ENCODE data around the gene OAS2. TPM values are rescaled to one million over a fixed set of nuclear protein-coding genes. Genes with fewer than 3 reads are reported as not detected.
A peak's percentile ranks its signal among the peaks of the same experiment; 100 is the strongest.

Gene OAS2
- total and polyA plus RNA-seq, 2 donors (not counting 1 experiment from before 2014, with no cell fraction given) = 31.6 to 59.3 TPM

GRCh38 chr12:113052326-113052725 lies 74.0 kb downstream of the OAS2 start:
- ChIA-PET POLR2A (interaction anchor here (0.6 kb wide), 1 partner anchor 23 kb away, joined by 3 read pairs; no protein-coding TSS in a partner anchor), CTCF (interaction anchor here (4.5 to 15.1 kb wide), 5 partner anchors 10 to 121 kb away, joined by 31 to 359 read pairs (median 72); no protein-coding TSS in a partner anchor)
- Histone ChIP-seq H2AFZ (ENCODE audit: insufficient read depth, low read depth, low read length, poor library complexity, severe bottlenecking) (no peak overlapping the region), H4K20me1 (ENCODE audit: control insufficient read depth, insufficient read depth, low read length, poor library complexity, severe bottlenecking) (no peaks in the 10 kb centered on the region), H3K4me2 (replicated peaks; ENCODE audit: low read depth, low read length, poor library complexity, severe bottlenecking) (peak overlapping the region; percentile 60), H3K4me1 (ENCODE audit: control insufficient read depth in 2 of 2, insufficient read depth in 2 of 2, low read length in 2 of 2) (peaks cover 73 to 80% of the 10 kb centered on the region in 2 donors), H3K4me3 (ENCODE audit: control extremely low read depth in 1 of 5, extremely low read depth in 1 of 5, insufficient read depth in 1 of 5, low read depth in 2 of 5, low read length in 4 of 5) (no peak overlapping the region), H3K9ac (ENCODE audit: low read length) (no peak overlapping the region), H3K36me3 (replicated peaks in 1 of 2; ENCODE audit: control extremely low read depth in 1 of 2, control insufficient read depth in 1 of 2, extremely low read depth in 1 of 2, insufficient read depth in 2 of 2, low read length in 1 of 2) (no peaks in the 10 kb centered on the region), H3K79me2 (ENCODE audit: control insufficient read depth, insufficient read depth, low read length) (peaks cover 47% of the 10 kb centered on the region), H3K9me3 (ENCODE audit: control extremely low read depth in 1 of 3, control insufficient read depth in 2 of 3, insufficient read depth in 1 of 3, low read length in 2 of 3) (no peaks in the 10 kb centered on the region), H3K27ac (ENCODE audit: low read length in 2 of 2) (peak overlapping the region; percentile 15 to 64), H3K27me3 (replicated peaks in 1 of 4; ENCODE audit: control extremely low read depth in 1 of 4, control insufficient read depth in 3 of 4, insufficient read depth in 4 of 4, low read length in 3 of 4) (no peaks in the 10 kb centered on the region)
- Mint-ChIP-seq H3K4me3 (peak overlapping the region; percentile 49), H3K27ac (peak overlapping the region; percentile 60), H3K4me1 (peaks cover 71% of the 10 kb centered on the region), H3K27me3 (no peaks in the 10 kb centered on the region), H3K9me3 (ENCODE audit: insufficient read depth) (no peaks in the 10 kb centered on the region)
- intact Hi-C loops (cut with micrococcal nuclease) = no loop called here
- ATAC-seq (ENCODE audit: low read depth) (no peak), DNase-seq (peak; percentile 29)
- 26% methylated on average over 4 of the region's 4 CpGs for WGBS (ENCODE audit: insufficient coverage)
- TF ChIP-seq EZH2 (IDR thresholded peaks at IDR 0.05; ENCODE audit: borderline replicate concordance, insufficient read depth, low read depth, low read length, poor library complexity, severe bottlenecking) = no peak
- TF ChIP-seq, protein P1, sequence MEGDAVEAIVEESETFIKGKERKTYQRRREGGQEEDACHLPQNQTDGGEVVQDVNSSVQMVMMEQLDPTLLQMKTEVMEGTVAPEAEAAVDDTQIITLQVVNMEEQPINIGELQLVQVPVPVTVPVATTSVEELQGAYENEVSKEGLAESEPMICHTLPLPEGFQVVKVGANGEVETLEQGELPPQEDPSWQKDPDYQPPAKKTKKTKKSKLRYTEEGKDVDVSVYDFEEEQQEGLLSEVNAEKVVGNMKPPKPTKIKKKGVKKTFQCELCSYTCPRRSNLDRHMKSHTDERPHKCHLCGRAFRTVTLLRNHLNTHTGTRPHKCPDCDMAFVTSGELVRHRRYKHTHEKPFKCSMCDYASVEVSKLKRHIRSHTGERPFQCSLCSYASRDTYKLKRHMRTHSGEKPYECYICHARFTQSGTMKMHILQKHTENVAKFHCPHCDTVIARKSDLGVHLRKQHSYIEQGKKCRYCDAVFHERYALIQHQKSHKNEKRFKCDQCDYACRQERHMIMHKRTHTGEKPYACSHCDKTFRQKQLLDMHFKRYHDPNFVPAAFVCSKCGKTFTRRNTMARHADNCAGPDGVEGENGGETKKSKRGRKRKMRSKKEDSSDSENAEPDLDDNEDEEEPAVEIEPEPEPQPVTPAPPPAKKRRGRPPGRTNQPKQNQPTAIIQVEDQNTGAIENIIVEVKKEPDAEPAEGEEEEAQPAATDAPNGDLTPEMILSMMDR (IDR thresholded peaks at IDR 0.05) = no peak

- H3K4me1 Mint-ChIP-seq = peaks cover 63% of the 10 kb centered on the region
- Histone ChIP-seq H3K4me2 (replicated peaks; ENCODE audit: low read depth, low read length, poor library complexity, severe bottlenecking) (peak overlapping the region; percentile 90), H3K79me2 (ENCODE audit: control insufficient read depth, insufficient read depth, low read length) (peaks cover 74% of the 10 kb centered on the region), H3K4me1 (ENCODE audit: control insufficient read depth in 2 of 2, insufficient read depth in 2 of 2, low read length in 2 of 2) (peaks cover 85 to 93% of the 10 kb centered on the region in 2 donors), H3K4me3 (ENCODE audit: control extremely low read depth in 1 of 5, extremely low read depth in 1 of 5, insufficient read depth in 1 of 5, low read depth in 2 of 5, low read length in 4 of 5) (no peak overlapping the region), H3K9ac (ENCODE audit: low read length) (no peak overlapping the region), H3K27ac (ENCODE audit: low read length in 2 of 2) (peak overlapping the region; percentile 11 to 84), H2AFZ (ENCODE audit: insufficient read depth, low read depth, low read length, poor library complexity, severe bottlenecking) (no peak overlapping the region), H4K20me1 (ENCODE audit: control insufficient read depth, insufficient read depth, low read length, poor library complexity, severe bottlenecking) (peaks cover 6% of the 10 kb centered on the region), H3K9me3 (ENCODE audit: control extremely low read depth in 1 of 3, control insufficient read depth in 2 of 3, insufficient read depth in 1 of 3, low read length in 2 of 3) (no peaks in the 10 kb centered on the region), H3K27me3 (replicated peaks in 1 of 4; ENCODE audit: control extremely low read depth in 1 of 4, control insufficient read depth in 3 of 4, insufficient read depth in 4 of 4, low read length in 3 of 4) (no peaks in the 10 kb centered on the region), H3K36me3 (replicated peaks in 1 of 2; ENCODE audit: control extremely low read depth in 1 of 2, control insufficient read depth in 1 of 2, extremely low read depth in 1 of 2, insufficient read depth in 2 of 2, low read length in 1 of 2) (peaks cover 1 to 3% of the 10 kb centered on the region in 2 experiments)
- peak overlapping the region; percentile 69 for H3K4me3 Mint-ChIP-seq
- TF ChIP-seq EZH2 (IDR thresholded peaks at IDR 0.05; ENCODE audit: borderline replicate concordance, insufficient read depth, low read depth, low read length, poor library complexity, severe bottlenecking) = no peak
- TF ChIP-seq, protein P1 (IDR thresholded peaks at IDR 0.05) = no peak
- intact Hi-C loops (cut with micrococcal nuclease) = no loop called here
- 31% methylated on average over 3 of the region's 4 CpGs for WGBS (ENCODE audit: insufficient coverage)
- DNase-seq (no peak), ATAC-seq (ENCODE audit: low read depth) (no peak)
- H3K27me3 Mint-ChIP-seq = no peaks in the 10 kb centered on the region
- CTCF ChIA-PET = interaction anchor here (0.7 to 15.1 kb wide), 5 partner anchors 10 to 98 kb away, joined by 3 to 359 read pairs (median 3); no protein-coding TSS in a partner anchor
- H3K9me3 Mint-ChIP-seq (ENCODE audit: insufficient read depth) = no peaks in the 10 kb centered on the region
- POLR2A ChIA-PET = interaction anchor here (0.8 kb wide), 1 partner anchor 32 kb away, joined by 4 read pairs; no protein-coding TSS in a partner anchor
- H3K27ac Mint-ChIP-seq = peak overlapping the region; percentile 71
Measured at GRCh38 chr12:113054948-113055486, 76.7 kb downstream of the OAS2 start.
